ENCODE data around the gene CPM.
"Not testable (repeated sequence)": the region's sequence is repeated elsewhere in the genome, so short reads cannot be mapped to it uniquely, and the experiment has no call there.

CPM gene

GRCh38 chr12:68841175-68841574, 91.8 kb downstream of the CPM start:
- H3K27ac ChIP-seq (ENCODE audit: low read depth, low read length); H3K4me1 ChIP-seq (ENCODE audit: control insufficient read depth, insufficient read depth, low read length, unreplicated experiment); H2AFZ ChIP-seq (ENCODE audit: low read length, unreplicated experiment); H3K79me2 ChIP-seq (ENCODE audit: control insufficient read depth, insufficient read depth, low read length, unreplicated experiment); H3K27me3 ChIP-seq (ENCODE audit: insufficient read depth, low read length); H3K4me3 ChIP-seq (ENCODE audit: low read depth, low read length): not testable (repeated sequence)
- peaks cover 73% of the 10 kb centered on the region for H3K36me3 ChIP-seq (ENCODE audit: insufficient read depth, low read length)

- no peak overlapping the region for H3K27ac ChIP-seq (ENCODE audit: low read depth, low read length)
- peaks cover 77% of the 10 kb centered on the region for H3K36me3 ChIP-seq (ENCODE audit: insufficient read depth, low read length)
- H3K27me3 ChIP-seq (ENCODE audit: insufficient read depth, low read length) = no peaks in the 10 kb centered on the region
- H3K79me2 ChIP-seq (ENCODE audit: control insufficient read depth, insufficient read depth, low read length, unreplicated experiment) = no peaks in the 10 kb centered on the region
- H3K4me3 ChIP-seq (ENCODE audit: low read depth, low read length) = no peak overlapping the region
- H3K4me1 ChIP-seq (ENCODE audit: control insufficient read depth, insufficient read depth, low read length, unreplicated experiment) = no peaks in the 10 kb centered on the region
- H2AFZ ChIP-seq (ENCODE audit: low read length, unreplicated experiment) = no peak overlapping the region
Observed at GRCh38 chr12:68839183-68840147, 93.5 kb downstream of the CPM start.

- Histone ChIP-seq H3K79me2 (ENCODE audit: control insufficient read depth, insufficient read depth, low read length, unreplicated experiment) (no peaks in the 10 kb centered on the region), H2AFZ (ENCODE audit: low read length, unreplicated experiment) (no peak overlapping the region), H3K27ac (ENCODE audit: low read depth, low read length) (no peak overlapping the region), H3K27me3 (ENCODE audit: insufficient read depth, low read length) (no peaks in the 10 kb centered on the region), H3K4me3 (ENCODE audit: low read depth, low read length) (no peak overlapping the region), H3K36me3 (ENCODE audit: insufficient read depth, low read length) (peaks cover 73% of the 10 kb centered on the region), H3K4me1 (ENCODE audit: control insufficient read depth, insufficient read depth, low read length, unreplicated experiment) (no peaks in the 10 kb centered on the region)
Observed at GRCh38 chr12:68838046-68838886, 94.7 kb downstream of the CPM start.

- H3K36me3 ChIP-seq (ENCODE audit: insufficient read depth, low read length) = peaks cover 66% of the 10 kb centered on the region
- no peaks in the 10 kb centered on the region for H3K79me2 ChIP-seq (ENCODE audit: control insufficient read depth, insufficient read depth, low read length, unreplicated experiment)
- H3K27ac ChIP-seq (ENCODE audit: low read depth, low read length) = no peak overlapping the region
- no peaks in the 10 kb centered on the region for H3K27me3 ChIP-seq (ENCODE audit: insufficient read depth, low read length)
- no peaks in the 10 kb centered on the region for H3K4me1 ChIP-seq (ENCODE audit: control insufficient read depth, insufficient read depth, low read length, unreplicated experiment)
- no peak overlapping the region for H2AFZ ChIP-seq (ENCODE audit: low read length, unreplicated experiment)
- no peak overlapping the region for H3K4me3 ChIP-seq (ENCODE audit: low read depth, low read length)
Observed at GRCh38 chr12:68837215-68837614, 95.8 kb downstream of the CPM start.

- H3K27me3 ChIP-seq (ENCODE audit: insufficient read depth, low read length) = no peaks in the 10 kb centered on the region
- H2AFZ ChIP-seq (ENCODE audit: low read length, unreplicated experiment) = no peak overlapping the region
- no peak overlapping the region for H3K27ac ChIP-seq (ENCODE audit: low read depth, low read length)
- no peak overlapping the region for H3K4me3 ChIP-seq (ENCODE audit: low read depth, low read length)
- H3K79me2 ChIP-seq (ENCODE audit: control insufficient read depth, insufficient read depth, low read length, unreplicated experiment) = no peaks in the 10 kb centered on the region
- no peaks in the 10 kb centered on the region for H3K4me1 ChIP-seq (ENCODE audit: control insufficient read depth, insufficient read depth, low read length, unreplicated experiment)
- H3K36me3 ChIP-seq (ENCODE audit: insufficient read depth, low read length) = peaks cover 67% of the 10 kb centered on the region
Observed at GRCh38 chr12:68835333-68835908, 97.5 kb downstream of the CPM start.

GRCh38 chr12:68833508-68833907, 99.5 kb downstream of the CPM start:
- Histone ChIP-seq H3K27ac (ENCODE audit: low read depth, low read length) (no peak overlapping the region), H3K4me3 (ENCODE audit: low read depth, low read length) (no peak overlapping the region), H3K79me2 (ENCODE audit: control insufficient read depth, insufficient read depth, low read length, unreplicated experiment) (no peaks in the 10 kb centered on the region), H3K4me1 (ENCODE audit: control insufficient read depth, insufficient read depth, low read length, unreplicated experiment) (no peaks in the 10 kb centered on the region), H3K36me3 (ENCODE audit: insufficient read depth, low read length) (peaks cover 57% of the 10 kb centered on the region), H3K27me3 (ENCODE audit: insufficient read depth, low read length) (no peaks in the 10 kb centered on the region), H2AFZ (ENCODE audit: low read length, unreplicated experiment) (no peak overlapping the region)

- Histone ChIP-seq H2AFZ (ENCODE audit: low read length, unreplicated experiment) (no peak overlapping the region), H3K36me3 (ENCODE audit: insufficient read depth, low read length) (peaks cover 59% of the 10 kb centered on the region), H3K27me3 (ENCODE audit: insufficient read depth, low read length) (no peaks in the 10 kb centered on the region), H3K4me1 (ENCODE audit: control insufficient read depth, insufficient read depth, low read length, unreplicated experiment) (peaks cover 4% of the 10 kb centered on the region), H3K4me3 (ENCODE audit: low read depth, low read length) (no peak overlapping the region), H3K79me2 (ENCODE audit: control insufficient read depth, insufficient read depth, low read length, unreplicated experiment) (peaks cover 3% of the 10 kb centered on the region), H3K27ac (ENCODE audit: low read depth, low read length) (no peak overlapping the region)
Observed at GRCh38 chr12:68832504-68832867, 100.5 kb downstream of the CPM start.

- peaks cover 56% of the 10 kb centered on the region for H3K36me3 ChIP-seq (ENCODE audit: insufficient read depth, low read length)
- H2AFZ ChIP-seq (ENCODE audit: low read length, unreplicated experiment) = no peak overlapping the region
- H3K4me3 ChIP-seq (ENCODE audit: low read depth, low read length) = no peak overlapping the region
- H3K27me3 ChIP-seq (ENCODE audit: insufficient read depth, low read length) = no peaks in the 10 kb centered on the region
- H3K27ac ChIP-seq (ENCODE audit: low read depth, low read length) = no peak overlapping the region
- peaks cover 10% of the 10 kb centered on the region for H3K4me1 ChIP-seq (ENCODE audit: control insufficient read depth, insufficient read depth, low read length, unreplicated experiment)
- peaks cover 6% of the 10 kb centered on the region for H3K79me2 ChIP-seq (ENCODE audit: control insufficient read depth, insufficient read depth, low read length, unreplicated experiment)
Observed at GRCh38 chr12:68831751-68832503, 101.0 kb downstream of the CPM start.

GRCh38 chr12:68831272-68831671, 101.7 kb downstream of the CPM start:
- Histone ChIP-seq H3K4me1 (ENCODE audit: control insufficient read depth, insufficient read depth, low read length, unreplicated experiment) (peaks cover 12% of the 10 kb centered on the region), H3K79me2 (ENCODE audit: control insufficient read depth, insufficient read depth, low read length, unreplicated experiment) (peaks cover 6% of the 10 kb centered on the region), H3K4me3 (ENCODE audit: low read depth, low read length) (no peak overlapping the region), H3K27ac (ENCODE audit: low read depth, low read length) (no peak overlapping the region), H2AFZ (ENCODE audit: low read length, unreplicated experiment) (no peak overlapping the region), H3K36me3 (ENCODE audit: insufficient read depth, low read length) (peaks cover 53% of the 10 kb centered on the region), H3K27me3 (ENCODE audit: insufficient read depth, low read length) (no peaks in the 10 kb centered on the region)

GRCh38 chr12:68828672-68829068, 104.3 kb downstream of the CPM start:
- H3K36me3 ChIP-seq (ENCODE audit: insufficient read depth, low read length) = peaks cover 59% of the 10 kb centered on the region
- peaks cover 9% of the 10 kb centered on the region for H3K79me2 ChIP-seq (ENCODE audit: control insufficient read depth, insufficient read depth, low read length, unreplicated experiment)

More at GRCh38 chr12:68828672-68829068, 104.3 kb downstream of the CPM start:
- no peak overlapping the region for H3K4me3 ChIP-seq (ENCODE audit: low read depth, low read length)
- peaks cover 16% of the 10 kb centered on the region for H3K4me1 ChIP-seq (ENCODE audit: control insufficient read depth, insufficient read depth, low read length, unreplicated experiment)
- H3K27me3 ChIP-seq (ENCODE audit: insufficient read depth, low read length) = no peaks in the 10 kb centered on the region
- H3K27ac ChIP-seq (ENCODE audit: low read depth, low read length) = 0 out of 2 replicates have a peak overlapping the region, but pooled peaks have one; percentile 26
- no peak overlapping the region for H2AFZ ChIP-seq (ENCODE audit: low read length, unreplicated experiment)
